HG03196 (cell line): ENCODE results near the gene SYNDIG1.

ENCODE experiments used
- ATAC-seq: cut with Tn5 transposase; IDR thresholded peaks from one replicate; pipeline ENCODE4 v1.9.1; 2021; ENCODE audit not compliant: unreplicated experiment

Gene SYNDIG1

DNA sequence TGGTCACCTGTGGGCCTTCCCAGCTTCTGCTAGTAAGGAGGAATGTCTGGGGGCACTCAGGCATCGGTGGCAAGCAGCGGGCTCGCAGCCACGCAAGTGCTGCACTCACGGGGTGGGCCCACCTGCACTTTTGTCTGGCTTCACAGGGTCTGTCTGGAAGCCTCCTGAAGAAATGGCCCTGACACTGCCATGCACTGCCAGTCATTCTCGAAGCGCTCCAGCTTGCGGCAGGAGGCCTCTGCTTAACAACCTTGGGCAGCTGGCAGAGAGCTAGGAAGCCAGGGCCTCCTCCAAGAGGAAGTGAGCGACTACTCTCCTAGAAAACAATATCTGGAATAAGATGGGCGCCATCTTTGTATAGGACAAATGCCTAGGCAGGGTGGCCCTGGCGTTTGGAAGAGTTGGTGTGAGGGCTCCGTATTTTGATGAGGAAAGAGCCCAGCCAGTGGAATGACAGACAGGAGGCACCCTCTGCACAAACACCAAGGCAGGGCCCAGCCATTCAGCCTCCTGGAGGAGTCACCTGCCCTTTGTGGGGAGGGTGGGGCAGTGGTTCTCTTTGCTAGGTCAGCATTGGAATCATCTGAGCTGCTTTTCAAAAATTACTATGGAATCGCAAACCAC, 113.9 kb downstream of the SYNDIG1 start:
- no peak for ATAC-seq

DNA sequence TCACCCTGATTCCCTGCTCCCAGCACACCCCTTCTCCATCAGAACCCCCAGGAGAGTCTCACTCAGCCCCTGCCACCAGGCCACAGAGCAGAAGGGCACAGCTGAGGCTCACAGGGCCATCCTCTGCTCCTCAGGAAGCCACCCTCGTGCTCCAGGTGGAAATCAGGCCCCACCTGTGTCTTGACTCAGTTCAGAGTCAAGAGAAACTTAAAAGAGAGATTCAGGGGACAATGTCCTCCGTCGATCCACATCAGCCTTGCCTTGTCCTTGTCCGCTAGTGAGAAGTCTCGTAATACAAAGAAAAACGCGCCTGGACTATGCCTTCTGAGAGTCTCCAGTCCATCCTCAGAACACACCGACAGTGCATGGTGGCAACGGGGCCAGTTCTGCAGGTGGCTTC, 114.6 kb downstream of the SYNDIG1 start:
- no peak for ATAC-seq

GRCh38 chr20:24584538-24585356, 115.3 kb downstream of the SYNDIG1 start:
- ATAC-seq: no peak

DNA sequence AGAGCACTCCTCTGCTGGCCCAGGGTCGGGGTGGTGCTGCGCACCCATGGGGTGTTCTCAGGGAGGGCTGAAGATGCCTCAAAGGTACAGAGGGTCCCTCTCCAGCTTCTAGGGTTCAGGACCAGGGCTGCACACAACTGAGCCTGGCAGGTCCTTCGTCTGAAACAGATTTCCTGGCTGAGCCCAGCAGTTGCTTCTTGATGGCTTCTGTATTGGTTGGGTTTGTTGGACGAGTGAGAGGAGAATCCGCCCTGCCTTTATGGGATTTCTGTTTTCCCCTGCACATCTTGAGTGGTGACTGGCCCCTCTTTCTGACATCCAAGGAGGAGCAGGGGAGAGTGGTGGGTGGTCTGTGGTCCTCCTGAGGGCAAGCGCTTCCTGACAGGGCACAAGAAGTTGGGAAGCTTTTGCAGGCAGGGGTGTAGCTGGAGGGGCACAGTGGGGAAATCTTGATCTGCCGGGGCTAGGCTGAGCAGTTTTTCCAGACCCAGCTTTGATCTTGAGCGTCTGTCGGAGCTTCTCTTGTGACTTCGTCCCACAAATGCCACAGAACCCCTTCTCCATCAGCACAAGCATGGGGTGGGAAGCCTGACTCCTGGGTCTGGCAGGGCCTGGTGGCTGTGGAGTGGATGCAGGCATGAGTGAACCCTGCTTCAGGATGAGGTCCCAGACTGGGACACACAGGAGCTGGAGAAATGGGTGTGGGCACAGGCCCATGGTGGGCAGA, 116.5 kb downstream of the SYNDIG1 start:
- no peak for ATAC-seq

DNA sequence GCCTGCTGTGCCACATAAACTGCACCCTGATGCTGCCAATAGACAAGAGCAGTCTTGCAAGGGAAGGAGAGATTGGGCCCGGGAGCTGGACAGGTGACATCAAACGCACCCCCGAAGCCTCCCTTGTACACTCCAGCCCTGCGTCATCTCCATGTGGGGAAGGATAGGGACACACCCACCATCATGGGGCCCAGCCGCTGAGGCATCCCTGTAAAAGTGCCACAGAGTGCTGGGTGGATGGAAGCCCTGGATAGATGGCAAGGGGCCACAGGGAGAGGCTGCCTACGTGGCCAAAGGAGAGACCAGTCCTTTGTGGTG, 117.1 kb downstream of the SYNDIG1 start:
- no peak for ATAC-seq

DNA sequence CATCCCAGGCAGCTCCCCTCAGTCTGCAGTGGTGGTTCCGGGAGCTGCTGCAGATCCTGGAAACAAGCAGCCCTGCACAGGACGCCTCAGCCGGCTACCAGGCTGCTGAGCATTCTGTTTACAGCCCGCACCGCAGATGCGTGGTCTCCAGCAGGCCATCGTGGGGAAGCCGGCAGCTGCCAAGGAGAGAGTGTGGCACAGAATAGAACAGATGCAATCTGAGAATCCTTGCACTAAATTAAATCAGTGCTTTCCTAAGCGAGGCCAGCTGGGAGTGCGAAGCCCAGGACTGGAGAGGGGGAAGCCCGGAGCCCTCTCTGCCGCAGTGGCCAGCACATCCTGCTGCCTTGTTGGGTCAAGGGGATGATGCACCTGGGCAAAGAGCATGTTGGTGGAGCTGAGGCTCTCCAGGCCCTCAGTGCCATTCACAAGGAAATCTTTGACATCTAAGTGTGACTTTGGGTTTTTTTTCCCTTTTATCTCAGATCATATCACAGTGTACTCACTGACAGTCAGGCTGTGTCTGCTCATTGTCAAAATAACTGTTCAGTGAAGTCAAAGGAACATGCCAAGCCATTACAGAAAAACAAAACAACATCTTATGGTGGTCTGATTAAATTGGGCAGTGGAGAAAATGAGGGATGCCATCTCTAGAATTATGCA, 118.1 kb downstream of the SYNDIG1 start:
- ATAC-seq: no peak

DNA sequence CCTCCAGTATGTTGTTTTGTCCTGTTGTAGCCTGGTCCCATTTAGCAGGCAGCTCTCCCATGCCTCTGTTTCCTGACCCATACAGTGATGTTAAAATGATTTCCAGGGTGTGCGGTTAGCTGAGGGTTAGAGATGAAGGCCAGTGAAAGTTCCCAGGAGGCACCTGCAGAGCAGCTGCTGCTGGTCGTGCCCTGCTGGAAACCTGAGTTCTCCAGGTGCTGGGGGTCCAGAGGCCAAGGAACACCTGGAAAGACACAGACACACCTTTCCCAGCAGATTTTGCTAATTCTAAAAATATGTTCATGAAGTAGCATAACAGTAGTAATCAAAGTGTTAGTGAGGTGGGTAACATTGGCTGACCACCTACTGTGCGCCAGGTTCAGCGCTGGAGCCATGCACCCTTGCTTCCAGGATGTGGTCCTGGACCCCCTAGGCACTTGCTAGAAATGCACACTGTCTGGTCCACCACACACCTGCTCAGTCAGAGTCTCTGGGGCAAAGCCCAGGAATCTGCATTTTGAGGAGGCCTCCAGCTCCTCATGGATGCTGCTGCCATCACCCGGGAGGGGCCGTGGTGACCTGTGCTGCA, 118.7 kb downstream of the SYNDIG1 start:
- no peak for ATAC-seq

GRCh38 chr20:24588725-24589340, 119.4 kb downstream of the SYNDIG1 start:
- no peak for ATAC-seq

DNA sequence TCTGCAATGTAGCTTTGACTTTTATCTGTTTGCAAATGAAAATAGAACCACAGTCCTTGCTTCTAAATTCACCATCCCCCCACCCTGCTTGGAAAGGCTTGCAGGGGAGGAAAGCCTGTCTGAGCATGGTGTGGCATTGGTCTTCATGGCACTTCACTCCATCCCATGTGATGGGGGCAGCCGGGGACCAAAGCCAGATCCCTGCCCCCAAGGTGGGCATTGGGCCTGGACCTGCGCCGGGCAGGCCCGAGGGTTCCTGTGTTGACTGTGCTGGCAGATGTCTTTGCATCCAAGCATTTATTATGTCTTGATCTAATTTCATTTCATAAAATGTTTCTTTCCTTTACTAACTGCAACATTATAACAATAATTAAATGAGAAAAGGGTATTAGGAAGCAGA, 120.0 kb downstream of the SYNDIG1 start:
- no peak for ATAC-seq

DNA sequence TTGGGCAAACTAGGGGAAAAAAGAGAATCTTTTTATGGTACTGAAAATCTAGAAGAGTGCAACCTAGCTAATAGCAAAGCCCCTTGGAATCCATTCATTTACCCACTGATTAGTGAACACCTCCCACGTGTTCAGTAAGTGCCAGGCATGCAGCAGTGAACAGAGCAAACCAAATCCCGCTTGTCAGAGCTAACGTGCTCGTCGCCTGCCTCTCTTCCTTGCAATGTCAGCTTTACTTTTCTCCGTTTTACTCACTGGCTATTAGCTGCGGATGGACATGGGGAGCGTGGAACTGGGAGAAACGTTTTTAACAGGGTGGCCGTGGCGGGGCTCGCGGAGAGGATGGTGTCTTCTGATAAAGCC, 120.4 kb downstream of the SYNDIG1 start:
- ATAC-seq: no peak

- ATAC-seq: no peak
Measured at GRCh38 chr20:24590178-24590982, 121.0 kb downstream of the SYNDIG1 start.

DNA sequence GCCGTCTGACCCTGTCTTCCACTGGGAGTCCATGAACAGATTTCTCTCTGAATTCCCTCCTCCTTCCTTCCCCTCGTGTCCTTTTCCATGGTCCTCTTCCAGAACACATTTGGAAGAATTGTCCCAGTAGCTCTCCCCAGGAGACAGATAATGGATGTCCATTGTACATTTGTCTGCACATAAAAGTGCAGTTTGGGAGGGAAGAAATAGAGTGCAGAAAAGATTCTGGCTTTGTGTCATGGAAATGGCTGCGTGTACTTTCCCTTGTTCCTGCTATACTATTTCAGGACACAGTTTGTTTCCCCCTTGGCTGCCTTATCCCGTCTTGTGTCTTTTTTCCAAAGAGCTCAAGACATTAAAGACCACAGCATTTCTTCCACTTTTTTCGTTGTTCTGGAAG, 127.6 kb downstream of the SYNDIG1 start:
- ATAC-seq: no peak

- no peak for ATAC-seq
Measured at GRCh38 chr20:24598346-24598745, 128.9 kb downstream of the SYNDIG1 start.

GRCh38 chr20:24598996-24599395, 129.6 kb downstream of the SYNDIG1 start:
- no peak for ATAC-seq

GRCh38 chr20:24600012-24600411, 130.6 kb downstream of the SYNDIG1 start:
- no peak for ATAC-seq

- ATAC-seq: no peak
Measured at GRCh38 chr20:24603454-24603853, 134.0 kb downstream of the SYNDIG1 start.

GRCh38 chr20:24604966-24605665, 135.7 kb downstream of the SYNDIG1 start:
- ATAC-seq: no peak

DNA sequence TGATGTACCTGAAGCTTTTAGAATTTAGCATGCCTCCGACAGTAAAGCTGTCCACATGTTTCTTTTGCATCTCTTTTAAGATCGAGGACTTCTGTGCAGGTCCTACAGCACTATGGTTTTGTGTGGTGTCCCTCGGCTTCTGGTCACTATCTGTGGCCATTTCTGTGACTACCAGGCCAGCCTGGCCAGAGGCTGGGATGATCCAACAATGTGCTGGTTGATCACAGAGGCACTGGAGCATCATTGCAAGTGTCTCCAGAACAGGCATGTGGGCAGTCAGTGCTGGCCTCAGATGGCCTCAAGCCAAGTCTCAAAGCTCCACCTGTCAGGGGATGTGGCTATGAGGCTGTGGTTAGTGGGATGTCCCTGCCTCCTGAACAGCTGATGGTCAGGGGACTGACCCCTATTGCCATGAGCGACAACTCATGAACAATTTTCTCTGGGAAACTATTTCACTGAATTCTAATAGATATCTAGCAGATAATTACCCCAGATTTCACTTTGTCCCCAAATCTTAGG, 136.6 kb downstream of the SYNDIG1 start:
- ATAC-seq: no peak

DNA sequence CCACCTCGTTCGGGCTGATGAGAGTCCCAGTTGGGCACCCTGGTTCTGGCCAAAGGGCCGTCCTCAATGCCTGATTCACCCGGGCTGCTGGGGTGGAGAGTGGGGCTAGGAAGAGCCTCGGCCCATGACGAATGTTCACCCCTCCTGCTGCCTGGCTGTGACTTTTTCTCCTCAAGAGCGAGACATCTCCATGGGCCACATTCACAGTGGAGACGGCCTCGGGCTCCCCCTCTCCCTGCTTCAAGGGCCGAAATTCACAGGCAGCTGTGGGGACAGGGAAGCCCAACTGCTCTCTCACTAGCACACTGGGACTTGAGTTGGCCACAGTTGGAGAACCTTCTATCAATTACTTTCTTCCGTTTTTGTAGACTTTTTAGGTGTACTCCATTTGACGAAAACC, 138.0 kb downstream of the SYNDIG1 start:
- ATAC-seq: no peak
